WTC11 (cell line): ENCODE results near the gene PDK2. TPM values are rescaled to one million over a fixed set of nuclear protein-coding genes. Genes with fewer than 3 reads are reported as not detected.

Experiments used
- ATAC-seq: fragments of 200-7000 bp; cut with Tn5 transposase; 2 replicates; pipeline ENCODE4 v1.10.0; 2021; ENCODE audit warnings: mild to moderate bottlenecking, moderate library complexity
- CTCF ChIA-PET: fragments of 300-600 bp; sonication (Branson Sonifier 250); formaldehyde crosslinking; loops from one replicate; lab custom pipeline; 2021; ENCODE audit warnings: antibody characterized with exemption; lab: Charles Lee
- POLR2A ChIA-PET: fragments of 350-600 bp; sonication (Branson Sonifier 250); formaldehyde crosslinking; loops from one replicate; lab custom pipeline; 2021; ENCODE audit warnings: antibody characterized with exemption; lab: Charles Lee
- DNase-seq: peaks from one replicate; pipeline ENCODE4 v3.0.0; 2021; ENCODE audit warnings: low spot score
- H3K27ac Mint-ChIP-seq: 2 replicates; pipeline ENCODE4 v1.8.0; 2021; ENCODE audit warnings: mixed read lengths
- H3K27me3 Mint-ChIP-seq: 2 replicates; pipeline ENCODE4 v1.8.0; 2021; ENCODE audit warnings: low read depth, mild to moderate bottlenecking, moderate library complexity, mixed read lengths
- H3K36me3 Mint-ChIP-seq: 2 replicates; pipeline ENCODE4 v1.8.0; 2021; ENCODE audit warnings: mixed read lengths
- H3K4me1 Mint-ChIP-seq: 2 replicates; pipeline ENCODE4 v1.8.0; 2022; ENCODE audit warnings: mixed read lengths
- H3K4me3 Mint-ChIP-seq: 2 replicates; pipeline ENCODE4 v1.8.0; 2021; ENCODE audit warnings: mild to moderate bottlenecking, moderate library complexity, mixed read lengths
- H3K9me3 Mint-ChIP-seq: 2 replicates; pipeline ENCODE4 v1.8.0; 2021; ENCODE audit warnings: mixed read lengths
- FOXK1 ChIP-seq: sonication (generic); formaldehyde crosslinking; IDR thresholded peaks from 2 replicates; pipeline ENCODE4 v1.8.0; 2022; ENCODE audit warnings: mild to moderate bottlenecking, moderate library complexity, missing genetic modification reagents
- HMGA2 ChIP-seq: fragments of 250-450 bp; sonication (Bioruptor Pico); IDR thresholded peaks from 2 replicates; pipeline ENCODE4 v1.4.0; 2021; ENCODE audit warnings: mild to moderate bottlenecking, moderate library complexity
- NR1H2 ChIP-seq: sonication (generic); formaldehyde crosslinking; IDR thresholded peaks from 2 replicates; pipeline ENCODE4 v1.9.0; 2021; ENCODE audit warnings: mild to moderate bottlenecking, moderate library complexity, missing genetic modification reagents
- SMAD3 ChIP-seq: sonication (generic); formaldehyde crosslinking; IDR thresholded peaks from 2 replicates; pipeline ENCODE4 v1.8.0; 2022; ENCODE audit warnings: missing genetic modification reagents, mild to moderate bottlenecking, borderline replicate concordance
- SP1 ChIP-seq: sonication (generic); formaldehyde crosslinking; conservative IDR thresholded peaks from 2 replicates; pipeline ENCODE4 v1.8.1; 2022; ENCODE audit warnings: missing genetic modification reagents
- TEAD4 ChIP-seq: sonication (generic); formaldehyde crosslinking; IDR thresholded peaks from 2 replicates; pipeline ENCODE4 v1.8.0; 2022; ENCODE audit warnings: mild to moderate bottlenecking, missing genetic modification reagents
- TP53 ChIP-seq: sonication (generic); formaldehyde crosslinking; IDR thresholded peaks from 2 replicates; pipeline ENCODE4 v1.8.1; 2023; ENCODE audit warnings: mild to moderate bottlenecking, missing genetic modification reagents
- ZNF121 ChIP-seq: sonication (generic); formaldehyde crosslinking; IDR thresholded peaks from 2 replicates; pipeline ENCODE4 v1.8.0; 2023; ENCODE audit warnings: missing genetic modification reagents
- ZNF396 ChIP-seq: fragments of 250-450 bp; sonication (Bioruptor Pico); IDR thresholded peaks from 2 replicates; pipeline ENCODE4 v1.8.0; 2021; ENCODE audit warnings: mild to moderate bottlenecking, moderate library complexity, borderline replicate concordance
- total RNA-seq: library from RNA; stranded (reverse); gene quantifications from 3 replicates; pipeline ENCODE4 v1.2.3, GENCODE V29; 2021
- TF ChIP-seq, protein P1 (sequence below): sonication (generic); formaldehyde crosslinking; conservative IDR thresholded peaks from 2 replicates; pipeline ENCODE4 v1.8.1; 2022; ENCODE audit warnings: mild to moderate bottlenecking, missing genetic modification reagents
- TF ChIP-seq, protein P2 (sequence below): sonication (generic); formaldehyde crosslinking; IDR thresholded peaks from 2 replicates; pipeline ENCODE4 v1.8.1; 2022; ENCODE audit warnings: mild to moderate bottlenecking, moderate library complexity, missing genetic modification reagents
- TF ChIP-seq, protein P3 (sequence below): fragments of 250-450 bp; sonication (Bioruptor Pico); conservative IDR thresholded peaks from 2 replicates; pipeline ENCODE4 v1.9.0; 2021; ENCODE audit warnings: mild to moderate bottlenecking
- TF ChIP-seq, protein P4 (sequence below): sonication (generic); formaldehyde crosslinking; IDR thresholded peaks from 2 replicates; pipeline ENCODE4 v1.8.0; 2022; ENCODE audit warnings: missing genetic modification reagents

PDK2 gene
- total RNA-seq, 1 experiment from 2014 or later = 16.6 TPM

GRCh38 chr17:50149417-50150353 is 54.5 kb downstream of the PDK2 start (continued):
- TF ChIP-seq FOXK1 (CRISPR knock-in tag) = 0 out of 2 replicates have a peak, but pooled peaks have one; percentile 34
- TF ChIP-seq, protein P1, sequence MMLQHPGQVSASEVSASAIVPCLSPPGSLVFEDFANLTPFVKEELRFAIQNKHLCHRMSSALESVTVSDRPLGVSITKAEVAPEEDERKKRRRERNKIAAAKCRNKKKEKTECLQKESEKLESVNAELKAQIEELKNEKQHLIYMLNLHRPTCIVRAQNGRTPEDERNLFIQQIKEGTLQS = no peak
- no peak for TF ChIP-seq ZNF396 (CRISPR knock-in tag)
- no peak for TF ChIP-seq NR1H2 (CRISPR knock-in tag)

DNA sequence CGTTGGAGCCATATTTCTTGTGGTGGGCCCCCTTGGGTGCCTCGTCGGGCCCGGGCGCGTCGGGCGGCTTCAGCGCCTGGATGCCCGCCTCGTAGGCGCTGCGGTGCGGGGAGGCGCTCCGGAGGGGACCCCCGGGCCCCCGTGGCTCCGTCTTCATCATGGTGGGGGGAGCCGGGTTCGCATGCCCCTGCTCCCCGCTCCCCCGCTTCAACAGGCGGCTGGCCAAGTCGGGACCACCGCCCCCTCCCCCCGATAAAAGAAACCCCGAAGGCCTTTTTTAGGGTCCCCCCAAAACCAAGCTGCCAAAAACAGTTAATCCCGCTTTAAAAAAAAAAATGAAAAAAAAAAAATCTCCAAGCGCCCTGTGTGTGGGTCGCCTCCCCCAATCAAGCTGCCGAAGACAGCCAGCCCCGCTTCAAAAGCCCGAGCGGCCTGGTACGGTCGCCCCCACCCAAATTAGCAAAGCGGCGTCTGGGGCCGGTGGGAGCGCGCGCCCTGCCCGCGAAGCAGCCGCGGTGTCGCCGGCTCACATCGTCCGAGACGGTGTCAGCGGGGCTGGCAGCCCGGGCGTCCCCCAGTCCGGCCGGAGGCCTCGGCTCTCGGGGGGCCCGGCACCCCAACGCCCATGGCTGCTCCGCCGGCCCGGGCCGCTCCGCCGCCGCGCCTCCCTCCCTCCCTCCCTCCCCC is 55.3 kb downstream of the PDK2 start, which contains the start of gene PPP1R9B:
TSS of gene PPP1R9B (minus strand) at position 324 of the 687 bp plus-strand sequence. CDS start at position 160, 164 bp downstream.
- TF ChIP-seq, protein P2, sequence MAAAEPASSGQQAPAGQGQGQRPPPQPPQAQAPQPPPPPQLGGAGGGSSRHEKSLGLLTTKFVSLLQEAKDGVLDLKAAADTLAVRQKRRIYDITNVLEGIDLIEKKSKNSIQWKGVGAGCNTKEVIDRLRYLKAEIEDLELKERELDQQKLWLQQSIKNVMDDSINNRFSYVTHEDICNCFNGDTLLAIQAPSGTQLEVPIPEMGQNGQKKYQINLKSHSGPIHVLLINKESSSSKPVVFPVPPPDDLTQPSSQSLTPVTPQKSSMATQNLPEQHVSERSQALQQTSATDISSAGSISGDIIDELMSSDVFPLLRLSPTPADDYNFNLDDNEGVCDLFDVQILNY (CRISPR knock-in tag) = peak; percentile 58; the same call in 1 of the 2 replicates
- no peak for TF ChIP-seq TP53 (CRISPR knock-in tag)
- Mint-ChIP-seq H3K4me3 (peak within 1 kb of the TSS; percentile 75), H3K9me3 (no peaks in the 10 kb centered on the region), H3K27me3 (peaks cover 19% of the 10 kb centered on the region), H3K27ac (peak within 1 kb of the TSS; percentile 95), H3K4me1 (peaks cover 37% of the 10 kb centered on the region), H3K36me3 (no peaks in the 10 kb centered on the region)
- no peak for ATAC-seq
- DNase-seq = no peak
- POLR2A ChIA-PET = no interaction called here
- CTCF ChIA-PET = interaction anchor here (0.8 to 6.2 kb wide), 17 partner anchors 10 to 124 kb away, joined by 3 to 52 read pairs (median 8); partner anchors contain the start of genes PDK2 and TMEM92

GRCh38 chr17:50151041-50151936 is 56.1 kb downstream of the PDK2 start:
- ChIA-PET POLR2A (interaction anchor here (0.7 to 1.9 kb wide), 4 partner anchors 10 to 57 kb away, joined by 3 to 22 read pairs (median 4); no protein-coding TSS in a partner anchor), CTCF (interaction anchor here (0.5 to 6.2 kb wide), 24 partner anchors 10 to 246 kb away, joined by 3 to 52 read pairs (median 8); partner anchors contain the start of genes LRRC59, PDK2, SAMD14 and SGCA)
- Mint-ChIP-seq H3K4me1 (peaks cover 38% of the 10 kb centered on the region), H3K27me3 (peaks cover 19% of the 10 kb centered on the region), H3K9me3 (no peaks in the 10 kb centered on the region), H3K36me3 (no peaks in the 10 kb centered on the region), H3K4me3 (peak overlapping the region; percentile 75), H3K27ac (peak overlapping the region; percentile 95)
- TF ChIP-seq, protein P3, sequence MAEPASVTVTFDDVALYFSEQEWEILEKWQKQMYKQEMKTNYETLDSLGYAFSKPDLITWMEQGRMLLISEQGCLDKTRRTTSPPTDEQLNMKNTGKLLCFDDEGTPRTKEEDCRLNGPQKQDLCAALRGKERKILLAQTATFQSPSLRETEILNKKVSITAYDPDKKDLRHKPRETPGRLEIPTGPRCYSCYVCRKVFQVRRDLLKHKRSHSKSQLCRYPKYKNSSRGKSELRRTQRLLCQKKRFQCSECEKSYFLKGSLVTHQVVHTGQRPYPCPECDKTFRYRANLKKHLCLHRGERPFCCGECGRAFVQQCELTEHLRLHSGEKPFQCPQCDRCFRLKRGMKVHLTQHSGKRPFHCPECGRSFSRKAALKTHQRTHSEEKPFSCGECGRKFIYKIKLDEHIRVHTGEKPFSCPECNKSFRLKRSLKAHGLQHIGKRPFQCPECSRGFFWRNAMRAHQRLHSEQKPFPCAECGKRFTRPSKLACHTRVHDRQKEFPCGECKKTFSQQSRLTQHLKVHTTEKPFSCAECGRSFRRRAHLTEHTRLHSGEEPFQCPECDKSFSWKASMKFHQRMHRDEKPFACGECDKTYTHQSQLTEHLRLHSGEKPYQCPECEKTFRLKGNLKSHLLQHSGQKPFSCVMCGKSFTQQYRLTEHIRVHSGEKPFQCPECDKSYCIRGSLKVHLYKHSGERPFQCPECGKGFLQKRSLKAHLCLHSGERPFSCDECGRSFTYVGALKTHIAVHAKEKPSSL (CRISPR knock-in tag) = no peak
- no peak for TF ChIP-seq SMAD3 (CRISPR knock-in tag)
- peak; percentile 56; the same call in 1 of the 2 replicates for TF ChIP-seq SP1
- no peak for TF ChIP-seq HMGA2
- TF ChIP-seq, protein P4, sequence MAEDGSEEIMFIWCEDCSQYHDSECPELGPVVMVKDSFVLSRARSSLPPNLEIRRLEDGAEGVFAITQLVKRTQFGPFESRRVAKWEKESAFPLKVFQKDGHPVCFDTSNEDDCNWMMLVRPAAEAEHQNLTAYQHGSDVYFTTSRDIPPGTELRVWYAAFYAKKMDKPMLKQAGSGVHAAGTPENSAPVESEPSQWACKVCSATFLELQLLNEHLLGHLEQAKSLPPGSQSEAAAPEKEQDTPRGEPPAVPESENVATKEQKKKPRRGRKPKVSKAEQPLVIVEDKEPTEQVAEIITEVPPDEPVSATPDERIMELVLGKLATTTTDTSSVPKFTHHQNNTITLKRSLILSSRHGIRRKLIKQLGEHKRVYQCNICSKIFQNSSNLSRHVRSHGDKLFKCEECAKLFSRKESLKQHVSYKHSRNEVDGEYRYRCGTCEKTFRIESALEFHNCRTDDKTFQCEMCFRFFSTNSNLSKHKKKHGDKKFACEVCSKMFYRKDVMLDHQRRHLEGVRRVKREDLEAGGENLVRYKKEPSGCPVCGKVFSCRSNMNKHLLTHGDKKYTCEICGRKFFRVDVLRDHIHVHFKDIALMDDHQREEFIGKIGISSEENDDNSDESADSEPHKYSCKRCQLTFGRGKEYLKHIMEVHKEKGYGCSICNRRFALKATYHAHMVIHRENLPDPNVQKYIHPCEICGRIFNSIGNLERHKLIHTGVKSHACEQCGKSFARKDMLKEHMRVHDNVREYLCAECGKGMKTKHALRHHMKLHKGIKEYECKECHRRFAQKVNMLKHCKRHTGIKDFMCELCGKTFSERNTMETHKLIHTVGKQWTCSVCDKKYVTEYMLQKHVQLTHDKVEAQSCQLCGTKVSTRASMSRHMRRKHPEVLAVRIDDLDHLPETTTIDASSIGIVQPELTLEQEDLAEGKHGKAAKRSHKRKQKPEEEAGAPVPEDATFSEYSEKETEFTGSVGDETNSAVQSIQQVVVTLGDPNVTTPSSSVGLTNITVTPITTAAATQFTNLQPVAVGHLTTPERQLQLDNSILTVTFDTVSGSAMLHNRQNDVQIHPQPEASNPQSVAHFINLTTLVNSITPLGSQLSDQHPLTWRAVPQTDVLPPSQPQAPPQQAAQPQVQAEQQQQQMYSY (CRISPR knock-in tag) = no peak
- TF ChIP-seq TEAD4 (CRISPR knock-in tag) = no peak
- TF ChIP-seq ZNF121 = no peak
- DNase-seq (peak; percentile 92), ATAC-seq (peak; percentile 58)
